GM15510 (cell line): ENCODE results near the gene CES5A.

Experiments used
- POLR2A ChIP-seq: IDR thresholded peaks from 3 replicates; pipeline ENCODE4 v1.6.1; 2011; ENCODE audit warnings: borderline replicate concordance; ENCODE audit not compliant: insufficient read length; ENCODE audit errors: extremely low read depth

Gene CES5A

GRCh38 chr16:55817236-55817912, 57.8 kb downstream of the CES5A start:
- no peak for TF ChIP-seq POLR2A

GRCh38 chr16:55815320-55815719, 59.9 kb downstream of the CES5A start:
- TF ChIP-seq POLR2A, result no peak

- TF ChIP-seq POLR2A, result no peak
These were observed 62.2 kb downstream of the CES5A start for GRCh38 chr16:55812951-55813350.

- TF ChIP-seq POLR2A, result no peak
These were observed 63.4 kb downstream of the CES5A start for GRCh38 chr16:55811811-55812210.

GRCh38 chr16:55810451-55810961, 64.7 kb downstream of the CES5A start:
- TF ChIP-seq POLR2A, result no peak

GRCh38 chr16:55809851-55810250, 65.3 kb downstream of the CES5A start:
- TF ChIP-seq POLR2A, result no peak

- no peak for TF ChIP-seq POLR2A
These were observed 65.8 kb downstream of the CES5A start for GRCh38 chr16:55809386-55809785.
